Measurements from ENCODE around the gene ZNF682. TPM values are rescaled to one million over a fixed set of nuclear protein-coding genes. Genes with fewer than 3 reads are reported as not detected.
"Not testable (repeated sequence)": the region's sequence is repeated elsewhere in the genome, so short reads cannot be mapped to it uniquely, and the experiment has no call there.

The ZNF682 gene
- total and polyA plus RNA-seq, 12 donors, result 1.9 to 31.8 (median 4.8) TPM

DNA sequence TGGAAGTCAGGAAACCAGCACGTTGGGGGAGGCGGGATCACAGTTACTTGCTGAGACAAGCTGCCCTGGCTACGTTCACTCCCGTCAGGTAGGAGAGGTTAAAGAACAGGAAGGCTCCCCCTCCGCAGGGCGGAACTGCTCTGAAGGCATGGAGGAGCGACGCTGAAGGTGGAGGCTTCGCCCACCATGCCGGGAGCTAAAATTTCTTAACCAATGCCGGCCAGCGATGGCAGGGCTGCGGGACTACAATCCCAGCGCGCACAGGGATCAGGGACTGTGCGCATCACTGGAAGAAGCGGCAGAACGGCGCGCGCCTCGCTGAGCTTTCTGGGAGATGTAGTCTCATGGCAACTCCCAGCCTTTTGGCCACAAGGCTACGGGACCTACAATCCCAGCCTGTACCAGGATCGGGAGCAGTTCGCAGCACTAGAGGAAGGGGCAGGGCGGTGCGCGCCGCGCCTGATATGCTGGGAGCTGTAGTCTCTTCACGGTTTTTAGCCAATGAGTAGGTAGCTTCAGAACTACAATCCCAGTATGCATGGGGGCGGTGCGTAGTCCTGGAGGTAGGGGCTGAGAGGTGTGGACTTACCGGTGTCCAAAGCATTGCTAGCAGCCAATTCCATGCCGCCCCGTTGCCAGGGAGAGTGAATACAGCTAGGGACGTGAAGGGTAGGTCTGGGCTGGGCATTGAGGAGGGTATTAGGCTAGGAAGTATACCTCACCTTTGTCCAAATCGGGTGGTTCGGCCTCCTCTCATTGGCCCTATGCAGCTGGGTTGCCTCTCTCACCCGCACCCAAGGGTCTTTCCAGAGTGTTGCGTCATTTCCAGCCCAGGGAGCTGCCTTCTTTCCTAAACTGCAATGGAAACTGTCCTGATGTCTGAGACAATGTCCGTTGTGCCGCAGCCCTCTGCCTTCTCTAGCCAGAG, 12.8 kb upstream of the ZNF682 start:
- 0 to 1% methylated on average over 43 of the region's 43 CpGs for WGBS, 2 donors
- intact Hi-C loops (cut with DNase I), result loop anchor here in 2 of 10 donors (1.0 to 10.0 kb wide), 3 partner anchors 13 to 725 kb away; partner anchors contain the start of genes ZNF486 (in 1 of the 2), ZNF66 (in 1 of the 2) and ZNF682 (in 1 of the 2)
- Histone ChIP-seq H3K27ac (peak overlapping the region in 9 of 10 donors; percentile 67 to 90 (median 82)), H3K4me1 (peaks cover 0 to 12% (median 6%) of the 10 kb centered on the region in 9 donors), H3K27me3 (no peaks in the 10 kb centered on the region), H3K4me3 (peak overlapping the region; percentile 56 to 84 (median 72)), H3K9me3 (no peaks in the 10 kb centered on the region), H3K36me3 (no peaks in the 10 kb centered on the region)
- peak in 4 of 9 donors; percentile 10 to 27 (median 22) for TF ChIP-seq CTCF (IDR thresholded peaks at IDR 0.05)
- DNase-seq (peak; percentile 93 to 95), ATAC-seq (peak; percentile 99 to 100 (median 100))

DNA sequence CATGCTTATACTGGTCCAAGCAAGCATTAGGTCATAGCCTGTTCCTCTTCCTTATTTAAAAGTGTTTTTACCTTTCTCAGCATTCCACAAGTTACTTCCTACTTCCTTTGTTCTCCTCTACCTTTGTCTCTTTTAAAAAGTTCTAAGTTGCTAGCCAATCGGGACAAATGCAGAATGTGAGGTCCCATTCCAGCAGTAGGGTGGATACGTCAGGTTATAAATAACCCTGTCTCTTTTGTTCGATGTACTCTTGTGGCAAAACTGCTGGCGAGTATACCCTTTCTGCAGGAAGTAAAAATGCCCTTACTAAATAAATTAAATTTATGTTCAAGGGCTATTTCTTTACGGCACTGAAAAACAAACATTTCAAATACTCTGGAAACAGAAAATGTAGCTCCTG, 6.4 kb upstream of the ZNF682 start:
- H3K4me1 ChIP-seq, result peaks cover 0 to 17% (median 0%) of the 10 kb centered on the region in 9 donors
- not testable (repeated sequence) for DNase-seq, ATAC-seq, H3K27me3 ChIP-seq, H3K4me3 ChIP-seq, H3K9me3 ChIP-seq, H3K36me3 ChIP-seq
- intact Hi-C loops (cut with DNase I), result loop anchor here in 1 of 10 donors (10.0 kb wide), 1 partner anchor 119 kb away; the partner anchor contains the start of gene ZNF486
- H3K27ac ChIP-seq, result peak overlapping the region in 1 of 10 donors; percentile 41
- 45 to 50% methylated on average over 5 of the region's 5 CpGs for WGBS, 2 donors

- H3K9me3 ChIP-seq, result peaks cover 0 to 5% (median 0%) of the 10 kb centered on the region in 11 donors
- intact Hi-C loops (cut with DNase I), result loop anchor here in 1 of 10 donors (10.0 kb wide), 1 partner anchor 120 kb away; the partner anchor contains the start of gene ZNF486
- H3K27ac ChIP-seq, result no peak overlapping the region
- no peak overlapping the region for H3K4me3 ChIP-seq
- no peaks in the 10 kb centered on the region for H3K27me3 ChIP-seq
- H3K36me3 ChIP-seq, result no peaks in the 10 kb centered on the region
- H3K4me1 ChIP-seq, result peaks cover 0 to 20% (median 0%) of the 10 kb centered on the region in 9 donors
- DNase-seq (no peak), ATAC-seq (peak in 4 of 8 donors; percentile 60 to 76 (median 66))
- no peak for TF ChIP-seq CTCF (IDR thresholded peaks at IDR 0.05)
- WGBS, 2 donors, result 24 to 25% methylated on average over 3 of the region's 3 CpGs
These were observed 5.4 kb upstream of the ZNF682 start for GRCh38 chr19:20044663-20045062.

DNA sequence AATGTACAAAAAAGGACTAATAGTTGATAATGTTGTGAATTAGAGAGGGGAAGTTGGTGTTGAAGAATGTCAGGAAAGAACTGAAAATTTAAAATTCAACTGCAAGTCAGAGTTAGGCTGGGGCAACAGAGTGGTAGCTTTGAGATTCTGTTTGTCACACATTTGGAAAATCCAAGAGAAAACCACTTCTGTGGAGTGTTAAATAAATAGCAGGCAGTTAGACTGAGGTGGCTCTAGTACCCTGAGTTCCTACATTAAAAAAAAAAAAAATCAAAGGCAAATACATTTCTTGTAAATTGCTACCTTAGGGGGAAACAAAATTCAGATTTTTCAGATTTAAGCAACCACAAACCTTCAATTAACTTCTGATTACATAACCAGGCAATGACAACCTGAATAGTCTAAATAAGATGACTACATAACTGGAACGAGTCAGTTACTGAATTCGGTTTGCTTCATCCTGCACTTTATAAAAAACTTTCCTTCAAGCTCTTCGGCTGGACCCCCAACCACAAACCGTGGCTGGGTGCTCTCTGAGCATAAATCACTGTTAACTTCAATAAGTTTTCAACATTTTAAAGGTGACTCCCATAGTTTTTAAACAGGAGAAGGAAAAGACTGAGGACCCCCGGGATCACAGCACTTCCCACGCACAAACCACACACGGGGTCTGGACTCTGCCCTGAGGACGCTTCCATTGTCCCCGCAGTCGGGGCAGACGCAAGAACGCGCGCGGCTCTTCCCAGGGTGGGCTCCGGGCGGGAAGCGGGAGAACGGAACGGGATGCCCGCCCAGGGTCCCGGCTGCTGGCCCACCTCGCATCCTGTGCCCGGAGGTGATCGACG, 725 bp downstream of the ZNF682 start:
- Histone ChIP-seq H3K4me3 (peak overlapping the region; percentile 56 to 96 (median 85)), H3K9me3 (peaks cover 0 to 5% (median 0%) of the 10 kb centered on the region in 11 donors), H3K27me3 (no peaks in the 10 kb centered on the region), H3K36me3 (peaks cover 0 to 5% (median 0%) of the 10 kb centered on the region in 9 donors), H3K27ac (peak overlapping the region in 9 of 10 donors; percentile 56 to 84 (median 78)), H3K4me1 (peaks cover 0 to 30% (median 8%) of the 10 kb centered on the region in 9 donors)
- ATAC-seq, result no peak
- DNase-seq, result no peak
- 0 to 1% methylated on average over 26 of the region's 26 CpGs for WGBS, 2 donors
- intact Hi-C loops (cut with DNase I), result loop anchor here in 1 of 10 donors (1.0 kb wide), 1 partner anchor 14 kb away; no protein-coding TSS in a partner anchor
- TF ChIP-seq CTCF (IDR thresholded peaks at IDR 0.05), result no peak

Data from heart right ventricle (tissue), 16 donors.